GM18858 (cell line): ENCODE data around the gene TPRX1.
"Not testable (repeated sequence)": the region's sequence is repeated elsewhere in the genome, so short reads cannot be mapped to it uniquely, and the experiment has no call there.

ENCODE experiments used
- ATAC-seq: cut with Tn5 transposase; IDR thresholded peaks from one replicate; pipeline ENCODE4 v1.9.1; 2021; ENCODE audit not compliant: unreplicated experiment

TPRX1 gene

DNA sequence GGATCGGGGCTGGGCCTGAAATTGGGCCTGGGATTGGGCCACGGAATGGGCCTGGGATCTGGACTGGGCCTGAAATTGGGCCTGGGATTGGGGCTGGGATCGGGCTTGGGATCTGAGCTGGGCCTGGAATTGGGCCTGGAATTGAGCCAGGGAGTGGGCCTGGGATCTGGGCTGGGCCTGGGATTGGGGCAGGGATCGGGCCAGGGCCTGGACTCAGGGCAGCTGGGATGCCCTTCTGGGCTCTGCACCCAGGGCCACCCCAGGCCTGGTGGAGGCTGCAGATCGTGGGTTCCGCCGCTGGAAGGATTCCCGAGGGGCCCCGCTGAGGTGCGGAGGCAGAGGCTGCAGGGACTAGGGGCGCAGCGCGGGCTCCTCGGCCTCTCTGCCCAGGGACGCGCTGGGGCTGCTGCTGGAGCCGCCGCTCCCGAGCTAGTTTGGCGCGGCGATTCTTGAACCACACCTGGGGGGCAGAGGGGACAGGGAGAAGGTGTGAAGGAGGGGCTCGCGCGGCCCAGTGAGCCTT is 1.8 kb downstream of the TPRX1 start:
- no peak for ATAC-seq

DNA sequence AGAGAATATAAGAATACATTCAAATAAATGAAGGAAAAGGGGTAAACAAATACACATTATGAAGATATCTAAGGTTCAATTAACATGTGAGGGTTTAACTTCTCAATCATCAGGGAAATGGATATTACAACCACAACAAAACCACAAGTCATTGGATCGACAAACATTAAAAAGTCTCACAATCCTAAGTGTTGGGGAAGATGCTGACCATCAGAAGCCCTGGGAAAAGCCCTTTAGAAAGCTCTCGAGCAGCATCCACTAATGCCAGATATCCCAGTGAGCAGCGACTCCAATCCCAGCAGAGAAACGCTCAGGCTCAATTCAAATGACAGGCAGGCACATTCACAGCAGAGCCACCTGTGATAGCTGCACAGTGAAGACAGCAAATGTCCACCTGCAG is 3.1 kb downstream of the TPRX1 start:
- no peak for ATAC-seq

DNA sequence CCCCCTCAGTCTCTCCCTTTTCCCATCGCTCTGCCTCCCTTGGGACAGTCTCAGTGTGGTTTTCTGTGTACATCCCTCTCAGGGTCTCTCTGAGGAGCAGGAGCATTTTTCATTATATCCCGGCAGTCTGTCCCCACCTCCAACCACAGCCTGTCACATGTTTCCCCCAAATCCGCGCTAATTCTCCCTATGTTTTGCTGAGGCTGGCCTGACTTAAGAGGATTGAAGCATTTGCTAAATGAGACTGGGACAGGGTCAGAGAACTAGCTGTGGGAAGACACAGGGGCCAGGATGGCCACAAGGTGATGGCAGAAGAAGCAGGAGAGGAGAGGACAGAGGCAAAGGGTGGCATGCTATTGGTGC is 5.5 kb downstream of the TPRX1 start:
- ATAC-seq, result no peak

DNA sequence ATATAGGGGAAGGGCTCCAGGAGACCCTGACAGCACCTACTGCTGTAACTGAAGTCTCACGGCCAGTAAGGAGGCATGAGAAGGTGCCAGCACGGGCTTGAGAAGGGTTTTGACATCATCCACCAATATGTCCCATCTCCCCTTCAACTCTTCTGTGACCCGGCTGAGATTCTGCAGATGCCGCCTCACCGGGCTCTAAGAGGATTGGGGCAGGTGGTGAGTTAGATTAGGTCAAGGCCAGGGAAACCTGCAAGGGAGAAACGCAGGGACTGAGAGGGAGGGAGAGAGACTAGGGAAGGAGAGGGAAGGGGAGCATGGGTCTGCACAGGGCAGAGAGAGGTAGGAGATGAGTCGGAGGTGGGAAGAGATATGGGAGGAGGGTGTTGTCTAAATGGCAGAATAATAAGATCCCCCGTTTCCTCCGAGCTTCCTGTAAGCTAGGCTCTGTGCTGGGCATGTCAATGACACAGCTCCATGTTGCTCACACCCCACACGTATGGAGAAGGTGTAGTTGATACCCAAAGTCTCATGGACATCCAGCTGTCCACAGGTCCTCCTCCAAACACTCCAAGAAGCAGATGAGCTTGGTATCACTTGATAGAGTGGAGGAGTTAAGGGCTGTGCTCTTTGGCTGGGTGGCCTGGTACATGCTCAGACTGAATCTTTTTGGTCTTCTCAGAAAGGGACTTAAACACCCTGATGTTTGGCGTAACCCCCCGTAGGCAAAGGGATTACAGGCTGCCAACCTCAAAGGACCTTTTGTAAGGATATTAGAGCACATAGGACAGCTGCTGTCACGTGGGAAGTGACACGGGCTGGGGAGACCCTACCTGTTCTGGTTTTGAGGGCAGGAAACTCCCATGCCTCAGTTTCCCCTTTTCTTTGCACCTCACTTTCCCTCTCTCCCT is 6.1 kb downstream of the TPRX1 start:
- no peak for ATAC-seq

DNA sequence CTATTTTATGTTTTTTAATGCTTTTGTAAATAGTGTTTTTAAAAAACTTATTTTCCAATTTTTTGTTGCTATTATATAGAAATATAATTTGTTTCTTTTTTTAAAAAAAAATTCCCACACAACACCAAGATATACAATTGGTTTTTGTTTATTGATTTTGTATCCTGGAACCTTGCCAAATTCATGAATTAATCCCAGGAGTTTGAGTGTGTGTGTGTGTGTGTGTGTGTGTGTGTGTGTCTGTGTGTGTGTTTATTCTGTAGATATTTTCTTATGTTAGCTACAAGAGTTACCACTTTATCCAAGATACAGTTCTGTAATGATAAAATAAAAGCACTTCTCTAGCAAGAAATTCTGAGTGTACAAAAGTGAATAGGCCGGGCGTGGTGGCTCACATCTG is 7.6 kb downstream of the TPRX1 start:
- no peak for ATAC-seq

DNA sequence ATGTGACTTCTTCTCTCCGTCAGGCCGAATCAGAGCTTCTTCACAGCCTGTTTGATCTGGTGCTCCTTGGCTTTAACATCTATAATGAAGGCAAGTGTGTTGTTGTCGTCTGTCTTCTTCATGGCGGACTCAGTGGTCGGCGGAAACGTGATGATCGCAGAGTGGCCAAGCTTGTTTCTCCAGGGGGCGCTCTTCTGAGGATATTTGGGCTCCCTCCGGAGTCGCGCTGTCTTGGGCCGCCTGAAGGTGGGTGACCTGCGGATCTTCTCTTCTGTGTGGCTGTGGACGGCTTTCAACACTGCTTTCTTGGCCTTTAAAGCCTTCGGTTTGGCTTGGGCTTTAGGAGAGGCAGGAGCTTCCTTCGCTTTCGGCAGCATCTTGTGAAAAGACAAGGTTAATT is 9.8 kb downstream of the TPRX1 start:
- no peak for ATAC-seq

DNA sequence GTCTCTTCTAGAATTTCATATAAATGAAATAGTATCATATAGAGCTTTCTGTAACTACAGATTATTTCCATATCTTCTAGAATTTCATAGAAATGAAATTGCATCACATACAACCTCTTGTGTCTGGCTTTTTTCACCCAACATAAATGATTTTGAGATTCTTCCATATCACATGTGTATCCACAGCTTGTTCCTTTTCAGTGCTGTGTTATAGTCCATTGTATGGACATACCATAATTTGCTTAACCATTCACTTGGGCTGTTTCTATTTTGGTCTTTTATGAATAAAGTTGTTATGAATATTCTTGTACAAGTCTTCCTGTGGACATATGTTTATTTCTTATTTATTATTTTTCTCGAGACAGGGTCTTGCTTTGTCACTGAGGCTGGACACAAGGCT is 11.7 kb downstream of the TPRX1 start:
- no peak for ATAC-seq

DNA sequence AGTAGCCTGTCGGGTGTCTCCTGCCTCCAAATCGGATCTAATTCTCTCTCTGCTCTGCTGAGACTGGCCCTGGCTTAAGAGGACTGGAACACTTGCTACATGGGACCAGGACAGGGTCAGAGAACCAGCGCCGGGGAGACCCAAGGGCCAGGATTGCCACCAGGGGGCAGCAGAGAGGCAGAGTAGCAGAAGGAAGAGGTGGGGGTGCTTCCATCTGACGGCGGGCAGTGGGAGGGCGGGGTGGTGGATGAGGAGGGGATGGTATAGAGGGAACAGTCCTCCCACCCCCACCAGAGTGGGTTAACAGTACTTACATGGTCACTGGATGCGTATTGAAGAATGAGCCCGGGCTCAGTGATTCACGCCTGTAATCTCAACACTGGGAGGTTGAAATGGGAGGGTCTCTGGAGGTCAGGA is 13.9 kb downstream of the TPRX1 start:
- ATAC-seq, result no peak

DNA sequence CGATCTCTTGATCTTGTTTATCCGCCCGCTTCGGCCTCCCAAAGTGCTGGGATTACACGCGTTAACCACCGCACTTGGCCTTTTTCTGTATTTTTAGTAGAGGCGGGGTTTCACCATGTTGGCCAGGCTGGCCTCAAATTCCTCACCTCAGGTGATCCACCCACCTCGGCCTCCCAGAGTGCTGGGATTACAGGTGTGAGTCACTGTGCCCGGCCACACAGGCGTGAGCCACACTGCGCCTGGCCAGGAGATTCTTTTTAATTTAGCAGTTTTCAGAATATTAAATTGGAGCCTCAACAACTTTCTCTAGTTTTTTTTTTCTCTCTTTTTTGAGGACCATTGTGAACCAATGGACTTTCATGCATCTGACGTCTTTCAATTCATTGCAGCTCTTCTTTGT is 14.5 kb downstream of the TPRX1 start:
- ATAC-seq, result not testable (repeated sequence)

DNA sequence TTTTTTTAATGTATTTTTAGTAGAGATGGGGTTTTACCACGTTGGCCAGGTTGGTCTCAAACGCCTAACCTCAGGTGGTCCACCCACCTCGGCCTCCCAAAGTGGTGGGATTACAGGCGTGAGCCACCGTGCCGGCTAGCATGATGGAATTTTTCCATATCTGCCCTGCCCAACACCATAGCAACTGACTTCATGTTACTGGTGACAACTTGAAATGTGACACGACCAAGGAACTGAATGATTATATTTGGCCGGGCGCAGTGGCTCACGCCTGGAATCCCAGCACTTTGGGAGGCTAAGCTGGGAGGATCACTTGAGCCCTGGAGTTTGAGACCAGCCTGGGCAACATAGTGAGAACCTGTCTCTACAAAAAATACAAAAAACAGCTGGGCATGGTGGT is 17.0 kb downstream of the TPRX1 start:
- ATAC-seq, result not testable (repeated sequence)

DNA sequence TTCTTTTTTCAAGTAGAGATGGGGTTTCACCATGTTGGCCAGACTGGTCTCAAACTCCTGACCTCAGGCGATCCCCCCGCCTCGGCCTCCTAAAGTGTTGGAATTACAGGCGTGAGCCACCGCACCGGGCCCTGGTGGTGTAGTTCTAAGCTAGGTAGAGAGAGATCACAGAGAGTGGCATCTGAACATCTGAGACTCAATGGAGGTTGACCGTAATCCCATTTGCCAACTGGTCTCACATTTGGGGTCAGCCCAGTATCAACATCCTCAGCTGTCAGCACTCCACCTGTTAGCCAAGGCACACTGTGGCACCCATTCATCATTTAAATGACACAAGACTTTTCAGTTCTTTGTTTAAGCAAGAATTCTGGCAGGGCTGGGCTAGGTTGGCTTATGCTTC is 17.8 kb downstream of the TPRX1 start:
- no peak for ATAC-seq

DNA sequence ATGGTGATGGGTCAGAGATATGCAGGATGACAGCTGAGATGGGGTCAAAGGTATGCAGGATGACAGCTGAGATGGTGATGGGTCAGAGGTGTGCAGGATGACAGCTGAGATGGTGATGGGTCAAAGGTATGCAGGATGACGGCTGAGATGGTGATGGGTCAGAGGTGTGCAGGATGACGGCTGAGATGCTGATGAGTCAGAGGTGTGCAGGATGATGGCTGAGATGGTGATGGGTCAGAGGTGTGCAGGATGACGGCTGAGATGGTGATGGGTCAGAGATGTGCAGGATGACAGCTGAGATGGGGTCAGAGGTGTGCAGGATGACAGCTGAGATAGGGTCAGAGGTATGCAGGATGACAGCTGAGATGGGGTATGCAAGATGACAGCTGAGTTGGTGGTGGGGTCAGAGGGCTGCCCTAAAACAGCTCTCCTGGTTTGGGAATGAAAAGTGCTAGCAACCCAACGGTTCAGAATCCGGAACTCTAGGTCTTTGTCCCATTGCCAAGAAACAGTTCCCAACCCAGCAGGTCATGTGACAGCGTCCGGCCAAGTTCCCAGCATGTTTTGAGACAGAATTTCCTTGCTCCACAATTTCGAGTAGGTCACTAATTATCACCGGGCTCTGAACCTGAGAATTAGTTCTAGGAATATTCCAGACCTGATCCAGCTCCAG is 22.6 kb downstream of the TPRX1 start:
- ATAC-seq, result no peak

DNA sequence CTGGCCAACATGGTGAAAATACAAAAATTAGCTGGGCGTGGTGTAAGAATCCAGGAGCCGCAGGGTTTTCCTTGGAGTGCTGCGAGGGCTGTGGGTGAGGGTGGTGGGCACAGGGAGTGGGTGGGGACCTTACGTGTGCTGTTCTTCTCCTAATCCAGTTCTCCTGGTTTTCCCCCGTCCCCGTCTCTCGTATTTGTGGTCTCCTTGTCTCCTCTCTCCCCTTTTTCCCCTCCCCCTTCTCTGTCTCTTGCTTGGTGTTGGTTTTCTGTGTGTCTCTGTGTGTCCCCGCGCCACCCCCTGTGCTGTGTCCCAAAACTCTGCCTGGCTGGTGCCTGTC is 24.2 kb downstream of the TPRX1 start:
- no peak for ATAC-seq

DNA sequence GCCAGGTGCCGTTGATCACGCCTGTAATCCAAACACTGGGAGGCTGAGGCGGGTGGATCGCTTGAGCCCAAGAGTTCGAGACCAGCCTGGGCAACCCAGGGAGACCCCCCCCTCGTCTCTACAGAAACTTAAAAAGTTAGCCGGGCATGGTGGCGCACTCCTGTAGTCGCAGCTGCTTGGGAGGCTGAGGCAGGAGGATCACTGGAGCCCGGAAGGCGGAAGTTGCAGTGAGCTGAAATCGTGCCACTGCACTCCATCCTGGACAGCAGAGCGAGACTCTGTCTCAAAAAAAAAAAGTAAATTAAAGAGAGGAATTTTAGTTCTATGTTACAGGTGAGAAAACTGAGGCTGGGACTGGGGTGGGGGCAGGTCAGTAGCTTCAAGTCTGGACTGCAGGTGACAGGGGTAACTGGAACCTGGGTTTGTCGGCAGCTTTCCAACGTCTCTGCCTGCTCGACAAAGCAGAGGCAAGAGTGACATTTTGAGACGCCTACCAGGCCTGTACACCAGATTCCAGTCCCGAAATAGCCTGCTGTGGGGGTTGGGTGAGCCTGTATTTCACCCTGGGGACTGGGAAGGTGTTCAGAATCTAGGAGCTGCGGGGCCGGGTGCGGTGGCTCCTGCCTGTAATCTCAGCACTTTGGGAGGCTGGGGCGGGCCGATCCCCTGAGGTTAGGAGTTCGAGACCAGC is 24.7 kb downstream of the TPRX1 start:
- ATAC-seq, result no peak

DNA sequence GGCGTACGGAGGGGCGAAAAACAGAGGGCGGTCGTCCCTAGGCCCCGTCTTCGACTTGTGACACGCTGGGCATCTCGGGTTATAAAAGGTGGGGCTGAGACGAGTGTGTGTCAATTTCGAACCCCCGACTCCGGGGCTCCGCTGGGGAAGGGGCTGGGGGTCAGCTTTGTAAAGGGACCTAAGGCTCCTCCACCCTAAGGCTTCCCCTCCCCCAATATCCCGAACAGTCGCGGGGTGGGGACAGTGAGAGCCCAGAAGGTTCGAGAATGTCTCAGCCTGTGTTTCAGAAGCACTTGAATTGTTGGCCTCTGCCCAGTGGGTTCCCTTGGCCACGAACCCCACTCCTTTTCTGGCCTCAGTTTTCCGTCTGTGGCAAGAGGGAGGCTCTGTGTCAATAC is 25.4 kb downstream of the TPRX1 start:
- no peak for ATAC-seq

DNA sequence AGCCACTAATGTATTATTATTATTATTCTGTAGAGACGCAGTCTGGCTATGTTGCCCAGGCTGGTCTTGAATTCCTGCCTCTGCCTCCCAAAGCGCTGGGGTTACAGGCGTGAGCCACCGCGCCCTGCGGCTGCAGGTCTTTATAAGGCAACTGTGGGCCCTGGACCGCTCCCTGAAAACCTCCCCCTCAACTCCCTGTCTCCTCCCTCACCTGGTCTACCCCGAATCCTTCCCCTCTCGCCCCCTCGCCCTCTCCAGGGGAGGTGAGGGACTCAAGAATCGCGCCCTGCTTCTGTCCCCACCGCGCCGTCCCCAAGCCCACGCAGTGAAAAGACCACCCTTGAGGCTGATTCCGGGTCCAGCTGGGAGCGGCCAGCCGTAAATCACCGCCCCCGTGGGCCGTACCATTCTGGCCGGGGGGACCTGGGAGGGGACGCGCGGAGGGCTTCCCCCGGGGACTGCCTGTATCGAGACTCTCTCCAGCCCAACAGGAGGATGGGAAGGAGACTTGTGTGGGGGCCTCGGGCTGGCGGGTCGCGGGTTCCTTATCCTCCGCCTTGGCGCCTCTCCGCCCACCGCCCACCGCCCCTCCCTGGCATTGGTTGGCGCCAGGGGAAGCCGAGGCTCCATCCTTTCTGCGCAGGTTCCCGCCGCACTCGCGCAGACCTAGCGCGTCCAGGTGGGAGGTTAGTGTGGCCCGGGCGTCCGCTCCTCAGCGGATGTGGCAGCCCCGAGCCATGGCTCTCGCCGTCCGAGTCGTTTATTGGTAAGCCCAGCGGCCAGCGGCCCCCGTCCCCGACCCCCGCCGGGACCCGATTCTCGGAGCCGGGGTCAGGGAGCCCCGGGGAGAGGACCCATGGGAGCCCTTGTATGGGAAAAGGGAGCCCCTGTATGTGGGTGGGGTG is 26.1 kb downstream of the TPRX1 start, which contains the start of gene SELENOW:
SELENOW (plus strand) TSS at position 655 of the 905 bp plus-strand sequence; CDS start at position 738, 83 bp downstream.
- ATAC-seq, result no peak

DNA sequence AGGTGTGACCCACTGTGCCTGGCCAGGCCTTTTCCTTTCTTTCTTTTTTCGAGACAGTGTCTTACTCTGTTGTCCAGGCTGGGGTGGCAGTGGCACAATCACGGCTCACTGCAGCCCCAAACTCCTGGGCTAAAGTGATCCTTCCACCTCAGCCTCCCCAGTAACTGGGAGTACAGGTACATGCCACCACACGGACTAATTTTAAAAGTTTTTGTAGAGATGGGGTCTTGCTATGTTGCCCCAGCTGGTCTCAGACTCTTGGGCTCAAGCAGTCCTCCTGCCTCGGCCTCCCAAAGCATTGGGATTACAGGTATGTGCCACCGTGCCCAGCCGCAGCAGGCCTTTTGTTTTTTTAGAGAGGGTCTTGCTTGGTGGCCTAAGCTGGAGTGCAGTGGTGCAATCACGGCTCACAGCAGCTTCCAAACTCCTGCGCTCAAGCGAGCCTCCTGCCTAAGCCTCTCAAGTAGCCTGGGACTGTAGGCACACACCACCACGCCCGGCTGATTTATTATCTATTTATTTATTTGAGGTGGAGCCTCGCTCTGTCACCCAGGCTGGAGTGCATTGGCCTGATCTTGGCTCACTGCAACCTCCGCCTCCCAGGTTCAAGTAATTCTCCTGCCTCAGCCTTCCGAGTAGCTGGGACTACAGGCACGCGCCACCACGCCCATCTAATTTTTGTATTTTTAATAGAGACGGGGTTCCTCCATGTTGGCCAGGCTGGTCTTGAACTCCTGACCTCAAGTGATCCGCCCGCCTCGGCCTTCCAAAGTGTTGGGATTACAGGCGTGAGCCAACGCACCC is 26.9 kb downstream of the TPRX1 start:
- not testable (repeated sequence) for ATAC-seq

DNA sequence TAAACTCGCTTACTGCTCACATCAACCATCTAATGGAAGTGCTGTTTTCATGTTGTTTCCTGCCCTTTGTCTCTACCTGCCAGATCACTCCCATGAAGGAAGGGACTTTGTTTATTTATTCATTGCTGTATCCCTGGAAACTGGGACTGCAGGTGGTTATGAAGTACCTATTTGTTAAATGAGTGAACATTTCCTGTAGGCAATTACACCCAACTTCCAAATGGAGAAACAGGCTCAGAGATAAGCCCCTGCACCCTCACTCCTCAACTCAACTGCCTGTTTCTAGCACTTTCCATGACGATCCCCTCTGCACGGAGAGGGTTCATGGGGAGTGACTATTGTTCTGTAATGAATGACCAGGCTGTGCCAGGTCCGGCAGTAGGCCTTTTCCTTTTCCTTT is 27.8 kb downstream of the TPRX1 start:
- ATAC-seq, result no peak

DNA sequence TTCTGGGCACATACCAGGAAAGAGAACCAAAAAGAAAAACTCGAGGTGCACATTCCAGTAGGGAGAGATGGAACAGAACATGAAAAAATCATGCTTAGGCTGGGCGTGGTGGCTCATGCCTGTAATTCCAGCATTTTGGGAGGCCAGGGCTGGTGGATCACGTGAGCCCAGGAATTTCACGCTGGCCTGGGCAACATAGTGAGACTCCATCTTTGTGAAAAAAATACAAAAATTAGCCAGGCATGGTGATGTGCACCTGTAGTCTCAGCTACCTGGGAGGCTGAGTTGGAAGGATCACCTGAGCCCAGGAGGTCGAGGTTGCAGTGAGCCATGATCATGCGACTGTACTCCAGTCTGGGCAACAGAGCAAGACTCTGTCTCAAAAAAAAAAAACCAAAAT is 33.1 kb downstream of the TPRX1 start:
- ATAC-seq, result not testable (repeated sequence)

DNA sequence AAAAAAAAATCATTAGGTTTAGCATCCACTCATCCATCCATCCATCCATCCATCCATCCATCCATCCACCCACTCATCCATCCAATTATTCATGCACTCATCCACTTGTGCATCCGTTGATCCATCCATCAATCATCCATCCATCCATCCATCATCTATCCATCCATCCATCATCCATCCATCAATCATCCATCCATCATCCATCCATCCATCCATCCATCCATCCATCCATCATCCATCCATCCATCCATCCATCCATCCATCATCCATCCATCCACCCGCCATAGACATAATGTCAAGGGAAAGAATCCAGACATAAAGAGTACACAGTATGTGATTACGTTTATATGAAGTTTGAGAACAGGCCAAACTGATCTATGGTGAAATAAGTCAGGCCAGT is 34.8 kb downstream of the TPRX1 start:
- no peak for ATAC-seq
